NCI-H510A treated with DMSO at 0.1 percent for 48 hours (cell line): ENCODE data around the gene TMEM272.

Experiments
- DNase-seq: peaks from one replicate; lab custom pipeline; 2025; lab: John Stamatoyannopoulos, UW

Gene TMEM272, protein sequence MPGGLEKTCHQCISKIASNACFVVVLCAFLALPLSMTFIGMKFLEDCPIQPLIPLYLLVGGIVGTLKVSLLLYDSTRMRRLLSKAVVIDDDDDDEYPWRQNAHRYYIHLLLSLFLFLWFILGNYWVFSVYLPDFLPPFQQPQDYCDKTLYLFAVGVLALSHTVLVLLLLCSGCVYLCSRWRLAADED

DNA sequence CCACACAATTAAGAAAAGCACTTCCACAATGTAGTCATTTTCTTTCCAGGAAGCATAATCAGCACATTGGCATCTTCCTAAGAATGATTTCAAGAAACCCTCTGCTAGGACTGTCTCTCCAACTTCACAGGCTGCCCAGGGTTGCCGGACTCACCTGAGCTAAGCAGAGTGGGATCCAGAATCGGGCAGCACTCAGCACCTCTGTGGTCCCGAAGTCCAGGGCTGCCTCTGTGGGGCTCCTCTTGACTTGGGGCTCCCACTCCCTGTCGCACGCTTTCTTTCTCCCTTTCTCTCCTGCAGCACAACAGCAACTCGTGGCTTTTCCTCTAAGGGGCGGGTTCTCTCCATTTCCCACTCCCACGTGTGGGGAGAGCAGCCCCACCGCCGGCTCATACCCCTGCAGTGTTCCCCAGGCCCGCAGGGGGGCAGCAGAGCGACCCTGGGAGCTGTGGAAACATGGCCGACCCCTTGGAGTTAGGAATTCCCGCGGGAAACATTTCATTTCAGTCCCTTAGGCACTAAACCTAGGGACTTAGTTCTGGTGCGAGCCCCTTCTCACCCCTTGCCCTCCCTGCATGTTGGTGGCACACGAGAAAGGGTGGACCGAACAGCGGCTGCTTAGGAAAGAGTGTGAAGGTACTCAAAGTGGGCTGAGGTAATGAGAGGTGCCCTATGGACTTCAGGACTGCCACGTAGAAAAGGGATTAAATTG is at the start of gene TMEM272:
Gene TMEM272, minus strand, starts transcription at position 316 of the 712 bp plus-strand sequence. CDS start 6,647 bp downstream, outside the sequence.
- no peak for DNase-seq

DNA sequence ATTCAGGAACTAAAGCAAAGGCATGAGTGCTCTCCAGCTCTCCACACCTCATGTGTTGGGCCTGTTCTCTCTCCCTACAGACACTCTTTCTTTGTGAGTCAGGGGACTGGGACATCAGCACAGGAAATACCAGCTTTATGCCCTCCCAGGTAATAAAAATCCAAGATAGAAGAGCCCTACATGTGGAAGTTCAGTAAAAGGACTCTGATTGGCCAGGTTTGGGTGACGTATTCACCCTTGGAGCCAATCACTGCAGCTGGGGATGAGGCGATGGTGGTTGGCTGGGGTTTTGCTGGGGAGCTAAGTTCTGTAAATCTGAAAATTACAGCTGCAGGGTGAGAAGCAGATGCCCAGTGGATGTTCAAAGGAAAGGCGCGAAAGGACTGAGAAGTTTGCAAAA is 49.3 kb upstream of the TMEM272 start:
- DNase-seq = peak; percentile 25

DNA sequence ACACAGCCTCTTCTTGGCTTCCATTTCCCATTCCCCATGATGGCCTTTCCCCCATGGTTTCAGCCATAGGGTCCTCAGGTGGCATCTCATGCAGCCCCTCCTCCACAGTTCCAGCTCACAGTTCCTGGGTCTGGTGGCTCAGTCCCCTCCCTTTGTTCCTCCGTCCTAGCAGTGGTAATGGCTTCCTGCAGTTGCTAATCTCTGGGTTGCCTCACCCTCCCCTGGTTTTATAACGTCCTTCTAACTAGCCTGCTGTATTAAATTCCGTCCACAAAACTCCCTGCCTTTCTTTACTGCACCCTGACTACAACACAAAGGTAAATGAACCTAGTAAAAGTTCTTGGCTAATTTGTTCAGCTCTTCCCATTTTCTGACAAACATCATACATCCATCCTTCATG is 47.7 kb upstream of the TMEM272 start:
- no peak for DNase-seq

DNA sequence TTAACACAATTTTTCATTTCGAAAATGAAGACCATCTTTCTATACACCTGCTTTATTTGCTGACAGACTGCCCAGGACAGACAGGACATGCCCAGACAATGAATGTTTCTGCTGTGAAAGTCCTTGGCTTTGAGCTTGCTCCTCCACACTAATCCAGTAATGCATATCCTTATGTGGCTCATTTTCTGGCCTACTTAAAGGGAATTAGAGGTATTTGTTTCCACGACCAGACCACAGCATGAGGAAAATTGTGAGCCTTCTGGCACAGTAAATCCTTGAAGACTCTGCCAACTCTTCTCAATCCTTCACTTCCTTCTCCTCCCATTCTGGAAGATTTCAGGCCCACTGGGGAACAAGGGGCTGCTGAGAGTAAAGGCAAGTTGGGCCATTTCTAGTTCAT is 42.5 kb upstream of the TMEM272 start:
- DNase-seq = no peak

DNA sequence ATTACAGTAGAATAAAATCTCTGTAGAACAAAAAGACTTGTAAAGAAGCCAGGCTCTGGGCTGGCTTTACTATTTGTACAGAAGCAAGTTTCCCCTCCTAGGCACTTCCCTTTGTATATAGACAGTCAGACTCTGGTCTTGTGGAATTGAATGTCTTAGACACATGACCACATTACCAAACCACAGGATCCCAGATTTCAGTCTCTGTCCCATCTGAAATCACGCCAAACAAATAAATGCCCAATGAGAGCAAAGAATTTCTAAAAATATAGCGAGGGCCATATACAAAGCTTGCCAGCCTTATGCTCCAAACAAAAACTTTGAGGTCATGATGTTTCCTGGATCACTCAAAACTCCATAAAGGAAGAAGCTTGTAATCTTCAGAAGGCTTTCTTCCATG is 40.7 kb upstream of the TMEM272 start:
- DNase-seq = no peak

DNA sequence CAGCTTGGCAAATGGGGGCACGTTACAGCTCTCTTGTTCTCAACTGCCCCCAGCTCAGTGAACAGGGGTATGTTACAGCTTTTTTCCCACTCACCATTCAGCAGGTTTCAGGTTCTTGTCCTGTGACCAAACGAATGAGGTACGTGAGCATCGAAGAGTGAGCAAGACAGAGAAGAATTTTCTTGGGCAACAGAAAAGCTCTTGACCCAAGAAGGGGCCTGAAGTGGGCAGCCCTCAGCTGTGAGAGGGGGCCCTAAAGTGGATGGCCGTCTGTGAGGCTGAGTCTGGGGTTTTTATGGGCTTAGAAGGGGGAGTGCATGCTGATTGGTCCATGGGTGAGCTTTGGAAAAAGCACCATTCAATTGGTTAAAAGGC is 38.2 kb upstream of the TMEM272 start:
- DNase-seq = no peak

DNA sequence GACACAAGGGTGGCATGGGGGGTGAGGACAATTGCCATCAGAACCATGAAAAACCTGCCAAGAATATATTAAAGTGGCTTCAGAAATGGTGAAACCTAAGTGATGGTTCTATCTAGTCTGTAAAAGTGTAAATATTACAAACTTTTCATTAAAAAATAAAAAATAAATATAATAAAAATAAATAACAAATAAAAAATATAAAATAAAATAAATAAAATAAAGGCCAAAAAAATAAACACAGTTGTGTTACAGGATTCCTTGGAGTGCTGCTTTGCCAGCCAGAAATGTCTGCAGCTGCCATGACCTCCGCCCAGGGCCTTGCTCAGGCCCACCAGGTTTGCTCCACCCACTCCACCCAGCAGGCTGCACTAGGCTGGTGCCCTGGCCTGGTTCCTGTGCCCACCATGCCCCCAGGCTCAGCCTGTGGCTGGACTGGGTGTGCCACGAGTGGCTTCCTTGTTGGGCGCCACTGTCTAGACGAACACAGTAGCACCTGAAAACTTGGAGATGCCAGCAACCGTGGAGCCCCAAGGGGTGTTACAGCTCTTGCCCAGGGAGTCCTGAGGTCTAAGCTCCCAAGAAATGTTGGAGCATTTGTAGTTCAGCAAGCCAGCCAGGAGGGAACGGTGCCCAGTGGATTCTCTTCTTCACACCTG is 37.7 kb upstream of the TMEM272 start:
- no peak for DNase-seq

DNA sequence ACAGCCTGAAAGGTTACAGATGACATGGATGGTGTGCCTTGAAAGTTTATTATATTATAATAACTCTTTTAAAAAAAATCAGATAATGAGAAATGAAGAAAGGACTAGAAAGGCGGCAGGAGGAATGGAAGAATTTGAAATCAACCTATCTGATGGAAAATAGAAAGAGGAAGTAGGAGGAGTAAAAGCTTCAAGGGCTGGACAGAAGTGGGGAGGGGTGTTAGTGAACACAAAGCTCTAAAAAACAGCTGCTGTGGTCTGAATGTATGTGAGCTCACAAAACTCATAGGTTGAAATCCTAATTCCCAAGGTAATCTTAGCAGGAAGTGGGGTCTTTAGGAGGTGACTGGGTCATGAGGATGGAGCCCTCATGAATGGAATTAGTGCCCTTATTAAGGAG is 36.3 kb upstream of the TMEM272 start:
- no peak for DNase-seq

DNA sequence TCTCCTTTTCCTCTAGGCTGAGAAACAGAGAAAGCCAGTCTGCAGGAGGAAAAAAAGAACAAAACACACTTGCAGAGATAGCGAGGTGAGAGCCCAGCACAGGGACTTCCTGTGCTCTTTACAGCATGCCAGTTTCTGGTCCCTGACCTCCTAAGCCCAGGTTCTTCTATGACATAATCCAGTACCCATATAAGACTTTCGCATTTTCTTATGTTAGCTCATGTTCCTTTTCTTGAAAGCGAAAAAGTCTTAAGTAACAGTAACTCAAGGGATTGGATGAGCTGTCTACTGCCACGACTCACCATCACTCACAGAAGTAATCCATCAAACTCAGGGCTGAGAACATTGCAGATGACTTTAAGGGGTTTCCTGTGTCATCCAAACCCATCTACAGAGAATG is 34.2 kb upstream of the TMEM272 start:
- DNase-seq = no peak

DNA sequence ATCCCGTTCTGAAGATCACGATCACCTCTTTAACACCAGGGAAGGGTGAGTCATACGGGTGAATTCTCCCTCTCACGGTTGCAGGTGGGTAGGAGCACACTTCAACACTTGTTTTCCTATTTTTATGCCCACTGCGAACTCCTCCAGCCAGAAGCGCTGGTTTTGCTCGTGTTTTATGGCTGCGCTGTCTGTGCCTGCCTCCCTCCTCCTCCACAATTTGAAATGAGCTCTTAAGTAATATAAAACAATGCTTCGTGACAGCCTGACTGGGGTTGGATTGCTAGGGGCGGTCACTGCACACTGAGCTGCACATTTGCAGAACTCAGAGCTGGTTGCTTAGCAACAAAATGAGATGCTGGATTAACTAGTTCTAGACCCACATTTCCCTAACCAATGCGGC is 29.7 kb upstream of the TMEM272 start:
- DNase-seq = peak; percentile 27

DNA sequence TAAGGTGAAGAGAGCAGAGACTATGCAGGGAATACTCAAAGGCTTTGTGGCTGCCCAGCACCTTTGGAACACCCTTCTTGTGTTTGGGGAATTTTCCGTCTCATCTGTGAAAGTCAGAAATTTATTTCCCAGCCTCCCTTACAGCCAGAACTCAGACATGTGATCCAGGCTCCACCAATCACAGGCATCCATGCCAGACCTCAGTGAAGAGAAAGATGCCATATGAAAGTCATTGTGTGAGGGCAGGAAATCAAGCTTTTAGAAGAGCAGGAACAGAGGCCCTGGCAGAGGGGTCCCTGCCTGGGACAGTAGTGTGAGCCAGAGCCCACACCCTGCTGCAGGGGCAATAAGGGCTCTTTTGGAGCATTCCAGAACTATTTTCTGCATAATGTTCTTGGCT is 28.9 kb upstream of the TMEM272 start:
- no peak for DNase-seq

DNA sequence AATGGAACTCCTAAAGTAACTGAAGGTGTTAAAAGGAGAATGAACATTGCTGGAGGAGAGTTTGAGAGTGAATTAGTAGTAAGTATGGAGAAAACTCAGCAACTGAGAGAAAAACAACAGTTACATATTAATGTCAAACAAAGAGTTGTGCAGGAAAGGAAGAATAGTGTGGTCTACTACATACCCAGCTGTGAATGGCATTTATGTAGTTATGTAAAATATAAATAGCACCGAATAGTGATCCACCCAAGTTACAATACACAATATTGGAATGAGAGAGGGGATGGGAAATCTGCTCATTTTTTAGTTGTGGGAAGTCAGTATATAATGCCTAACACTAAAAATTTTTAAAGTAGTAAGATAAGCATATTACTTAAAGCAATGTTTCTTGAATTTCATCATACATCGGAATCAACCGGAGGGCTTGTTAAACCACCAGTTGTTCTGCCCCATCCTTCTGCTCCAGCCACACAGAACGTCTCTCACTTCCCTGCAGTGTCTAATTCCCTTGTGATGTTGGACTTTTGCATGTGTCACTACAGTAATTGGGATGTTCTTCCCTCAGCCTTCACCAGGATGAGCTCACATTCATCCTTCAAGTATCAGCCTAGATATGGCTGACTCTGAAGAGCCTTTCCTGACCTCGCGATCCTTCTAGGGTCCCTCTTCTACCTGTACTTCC is 28.3 kb upstream of the TMEM272 start:
- no peak for DNase-seq

DNA sequence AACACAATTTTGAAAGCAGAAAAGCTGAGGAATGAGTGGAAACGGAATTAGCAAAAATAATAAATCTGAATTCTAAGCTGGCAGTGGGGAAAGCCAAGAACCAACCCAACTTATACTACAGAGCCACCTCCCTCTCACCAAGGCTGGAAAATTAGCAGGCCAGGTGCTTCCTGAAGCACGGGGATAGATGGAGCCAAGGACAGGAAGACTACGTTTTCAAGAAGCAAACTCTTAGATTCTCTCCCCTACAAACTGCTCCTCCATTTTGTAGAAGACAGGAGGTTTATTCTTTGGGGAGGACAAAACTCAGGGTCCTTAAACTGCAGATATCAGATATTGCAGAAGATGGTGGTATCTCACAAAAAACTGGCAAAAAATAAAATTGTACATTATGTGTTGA is 25.6 kb upstream of the TMEM272 start:
- DNase-seq = no peak

DNA sequence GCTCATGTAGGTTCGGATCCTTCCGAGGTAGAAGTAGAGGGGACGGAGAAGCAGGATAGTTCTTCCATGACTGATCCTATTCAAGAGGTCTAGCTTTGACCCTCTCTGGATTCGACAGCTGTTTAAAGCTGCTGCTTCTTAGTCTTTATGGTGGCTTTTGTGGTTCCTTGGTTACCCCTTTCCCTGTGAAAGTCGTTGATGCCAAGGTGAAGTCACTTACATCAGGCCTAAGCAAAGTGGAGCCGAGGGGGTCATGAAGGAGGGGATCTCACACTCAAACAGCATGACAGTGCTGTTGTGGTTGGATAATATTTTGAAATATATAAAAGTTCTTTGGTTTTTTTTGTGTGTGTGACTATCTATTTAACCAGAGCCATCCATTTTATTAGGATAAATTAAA is 24.9 kb upstream of the TMEM272 start:
- no peak for DNase-seq

DNA sequence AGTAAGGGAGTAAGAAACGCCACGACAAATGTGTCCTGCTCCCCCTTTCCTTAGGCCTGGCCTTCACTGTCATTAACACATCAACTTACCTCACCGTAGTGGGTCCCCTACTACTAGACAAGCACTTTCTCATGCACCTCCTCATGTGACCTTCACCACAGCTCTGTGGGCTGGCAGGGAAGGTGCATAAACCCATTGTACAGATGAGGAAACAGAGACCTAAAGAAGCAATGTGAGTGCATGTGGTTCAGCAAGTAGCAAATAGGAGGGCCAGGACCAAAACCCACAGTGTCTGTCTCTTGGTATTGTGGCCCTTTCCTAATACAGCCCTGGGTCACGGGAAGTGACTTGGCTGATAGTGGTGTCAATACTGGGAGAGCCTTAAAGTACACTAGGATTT is 22.1 kb upstream of the TMEM272 start:
- no peak for DNase-seq

DNA sequence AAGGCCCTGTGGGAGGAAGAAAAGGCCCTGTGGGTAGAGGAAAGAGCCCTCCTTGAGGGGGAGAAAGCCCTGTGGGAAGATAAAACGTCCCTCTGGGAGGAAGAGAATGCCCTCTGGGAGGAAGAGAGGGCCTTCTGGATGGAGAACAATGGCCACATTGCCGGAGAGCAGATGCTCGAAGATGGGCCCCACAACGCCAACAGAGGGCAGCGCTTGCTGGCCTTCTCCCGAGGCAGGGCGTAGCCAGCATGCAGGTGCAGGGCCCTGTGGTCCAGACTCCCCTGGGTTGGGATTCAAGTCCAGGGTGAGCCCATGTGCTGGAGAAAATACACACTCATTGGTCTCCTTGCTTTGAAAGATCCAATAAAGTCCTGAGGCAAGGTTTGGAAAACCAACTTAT is 20.9 kb upstream of the TMEM272 start:
- DNase-seq = no peak

DNA sequence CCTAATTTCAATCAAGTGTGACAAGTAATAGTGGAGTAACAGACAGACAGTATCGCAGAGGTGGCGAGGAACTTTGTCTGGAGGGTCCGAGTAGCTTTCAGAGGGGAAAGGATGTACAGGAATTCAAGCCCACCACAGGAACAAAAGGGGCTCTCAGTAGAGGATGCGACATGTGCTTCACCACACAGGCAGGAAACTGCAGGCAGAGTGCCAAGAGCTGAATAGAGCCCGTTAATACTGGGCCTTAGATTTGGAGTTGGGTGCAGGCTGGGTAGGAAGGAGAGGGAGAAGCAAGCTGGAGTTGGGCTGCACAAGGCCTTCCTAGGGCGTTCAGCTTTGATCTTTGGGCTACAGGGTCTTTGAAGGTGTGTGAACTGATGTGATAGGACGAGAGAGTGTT is 18.0 kb upstream of the TMEM272 start:
- no peak for DNase-seq

DNA sequence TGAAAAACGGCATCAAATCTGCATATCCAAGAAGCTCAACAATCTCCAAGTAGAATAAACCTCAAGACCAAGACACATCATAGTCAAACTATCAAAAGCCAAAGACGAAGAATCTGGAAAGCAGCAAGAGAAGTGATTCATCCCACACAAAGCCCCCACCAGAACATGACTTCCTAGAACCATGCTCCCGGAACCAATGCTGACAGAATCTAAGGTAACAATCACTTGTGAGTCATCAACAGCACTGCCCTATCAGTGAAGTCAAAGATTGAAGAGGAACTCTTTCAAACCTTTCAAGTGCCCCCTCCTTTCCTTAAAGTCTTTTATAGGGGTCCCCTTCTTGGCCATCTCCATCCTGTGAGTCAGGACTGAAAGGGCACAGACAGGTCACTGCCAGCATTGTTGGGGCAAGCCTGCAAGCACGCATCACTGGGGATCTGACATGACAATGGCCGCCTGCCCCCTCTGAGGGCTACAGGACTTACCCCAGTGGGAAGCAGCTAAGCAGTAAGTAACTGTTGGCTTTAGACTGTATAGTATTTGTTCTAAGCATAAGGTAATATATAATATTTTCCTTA is 16.8 kb upstream of the TMEM272 start, which contains the start of gene CCDC70:
Gene CCDC70, plus strand, starts transcription at position 247 of the 578 bp plus-strand sequence. CDS start 3,443 bp downstream, outside the sequence.
- no peak for DNase-seq

DNA sequence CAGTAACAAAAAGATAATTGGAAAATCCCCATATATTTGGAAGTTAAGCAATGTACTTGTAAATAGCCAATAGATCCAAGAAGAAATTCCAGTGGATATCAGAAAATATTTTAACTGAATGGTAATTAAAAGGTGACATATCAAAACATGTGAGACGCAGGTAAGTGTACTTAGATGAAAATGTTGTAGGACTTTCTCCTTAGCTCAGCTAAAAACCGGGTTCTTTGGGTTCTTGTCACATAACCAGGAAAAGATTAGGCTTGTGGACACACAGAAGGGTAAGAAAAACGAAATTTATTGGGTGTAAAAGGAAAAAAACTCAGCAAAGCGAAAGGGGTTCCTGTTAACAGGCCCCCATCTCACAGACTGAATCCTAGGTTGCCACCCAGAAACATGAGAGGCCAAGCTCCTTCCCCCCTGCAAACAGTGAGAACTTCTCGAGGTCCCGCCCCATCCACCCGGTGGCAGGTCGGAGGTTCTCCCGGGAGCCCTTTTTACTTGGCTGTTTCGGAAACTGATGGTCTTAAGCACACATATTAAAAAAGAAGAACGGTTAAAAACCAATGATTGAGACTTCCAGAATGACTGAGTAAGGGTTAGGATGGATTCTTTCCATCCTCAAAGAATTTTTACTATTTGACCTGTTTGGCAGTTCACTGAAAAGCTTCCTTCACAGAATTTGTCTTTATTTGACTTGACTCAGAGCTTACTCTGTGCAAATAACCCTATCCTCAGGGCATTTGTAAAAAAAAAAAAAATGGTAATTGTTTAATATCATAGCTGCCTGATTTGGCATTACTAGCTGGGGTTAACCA is 13.7 kb upstream of the TMEM272 start:
- no peak for DNase-seq

DNA sequence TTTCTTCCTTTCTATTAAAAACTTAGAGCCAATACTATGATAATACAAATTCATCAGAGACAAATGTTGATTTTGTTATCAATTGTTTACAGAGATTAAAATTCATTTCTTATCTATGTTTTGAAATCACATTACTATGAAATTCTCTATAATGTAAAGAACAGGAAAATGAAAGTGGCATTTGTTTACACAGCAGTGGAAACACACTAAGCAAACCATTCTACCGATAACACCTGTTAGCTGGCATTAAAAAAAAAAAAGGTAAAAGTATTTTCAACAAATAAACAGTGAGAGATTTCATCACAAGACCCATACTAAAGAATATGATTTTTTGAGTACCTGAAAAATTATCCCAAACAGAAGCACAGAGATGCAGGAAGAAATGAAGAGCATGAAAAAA is 12.0 kb upstream of the TMEM272 start:
- DNase-seq = no peak

DNA sequence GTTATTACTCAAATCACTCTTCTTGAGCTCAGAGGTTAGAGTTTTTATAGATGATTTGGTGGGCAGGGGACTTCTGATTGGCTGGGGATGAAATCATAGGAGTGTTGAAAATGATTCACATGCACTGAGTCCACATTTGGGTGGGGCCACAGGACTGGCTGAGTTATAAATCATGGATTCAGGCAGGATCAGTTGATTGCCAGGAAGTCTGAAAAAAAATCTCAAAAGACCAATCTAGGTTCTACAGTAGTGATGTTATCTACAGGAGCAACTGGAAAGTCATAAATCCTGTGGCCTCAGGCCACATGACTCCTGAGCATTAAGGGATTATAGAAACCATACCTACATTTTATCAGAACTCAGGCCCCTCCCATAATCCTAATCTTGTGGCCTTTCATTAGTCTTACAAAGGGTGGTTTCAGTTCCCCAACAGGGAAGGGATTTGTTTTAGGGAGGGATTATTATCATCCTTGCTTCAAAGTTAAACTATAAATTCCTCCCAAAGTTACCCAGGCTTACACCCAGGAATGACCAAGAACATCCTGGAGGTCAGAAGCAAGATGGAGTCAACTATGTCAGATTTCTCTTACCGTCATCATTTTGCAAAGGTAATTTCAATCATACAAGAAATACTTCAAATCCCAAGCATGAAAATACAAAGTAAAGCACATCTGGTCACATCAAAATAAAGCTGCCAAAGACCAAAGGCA is 11.2 kb upstream of the TMEM272 start:
- DNase-seq = no peak
